Common myeloid progenitor, CD34-positive (primary cell): Measurements from ENCODE around the gene PDE4DIP.
"Not testable (repeated sequence)": the region's sequence is repeated elsewhere in the genome, so short reads cannot be mapped to it uniquely, and the experiment has no call there.

Source experiments
- CTCF ChIA-PET: fragments of 350-600 bp; sonication (Branson Sonifier 250); formaldehyde crosslinking; loops from one replicate; lab custom pipeline; 2021; ENCODE audit warnings: antibody characterized with exemption; lab: Charles Lee
- POLR2A ChIA-PET: fragments of 350-600 bp; sonication (Branson Sonifier 250); formaldehyde crosslinking; loops from one replicate; lab custom pipeline; 2021; ENCODE audit warnings: antibody characterized with exemption; lab: Charles Lee
- DNase-seq, 3 donors: peaks; one replicate each; pipeline versions ENCODE4 v3.0.0 to v3.0.0-alpha.2; 2013
- H3K27ac ChIP-seq, 2 experiments: 1 replicate in 1 of 2; 2 replicates in 1 of 2; pipeline ENCODE4 v1.7.0; 2013; ENCODE audit warnings: inconsistent platforms in 2 of 2, low read length in 2 of 2, mild to moderate bottlenecking in 2 of 2, low read depth in 1 of 2, moderate library complexity in 1 of 2; ENCODE audit not compliant: severe bottlenecking in 2 of 2, insufficient read depth in 1 of 2, poor library complexity in 1 of 2
- H3K27me3 ChIP-seq, 5 experiments: replicated peaks in 2 of 5; 1 replicate in 3 of 5; 2 replicates in 2 of 5; pipeline versions ENCODE4 v1.6.1 to v1.7.0; 2013; ENCODE audit warnings: low read length in 4 of 5, mild to moderate bottlenecking in 2 of 5, moderate library complexity in 2 of 5, inconsistent platforms in 1 of 5; ENCODE audit not compliant: insufficient read depth in 5 of 5, control insufficient read depth in 4 of 5
- H3K36me3 ChIP-seq, 4 experiments: 1 replicate in 2 of 4; 2 replicates in 2 of 4; pipeline versions ENCODE4 v1.6.1 to v1.7.0; 2013; ENCODE audit warnings: low read length in 3 of 4, control low read depth in 1 of 4, mild to moderate bottlenecking in 1 of 4; ENCODE audit not compliant: control insufficient read depth in 4 of 4, insufficient read depth in 4 of 4
- H3K4me1 ChIP-seq, 4 experiments: 1 replicate in 3 of 4; 2 replicates in 1 of 4; pipeline versions ENCODE4 v1.6.1 to v1.7.1; 2013; ENCODE audit warnings: low read length in 3 of 4, mild to moderate bottlenecking in 3 of 4, control low read depth in 1 of 4, inconsistent platforms in 1 of 4, moderate library complexity in 1 of 4; ENCODE audit not compliant: control insufficient read depth in 4 of 4, insufficient read depth in 4 of 4; ENCODE audit errors: control extremely low read depth in 1 of 4
- H3K4me3 ChIP-seq, 7 experiments: 1 replicate in 4 of 7; 2 replicates in 3 of 7; pipeline versions ENCODE4 v1.5.1 to v1.7.0; 2013; ENCODE audit warnings: mild to moderate bottlenecking in 7 of 7, low read length in 6 of 7, moderate library complexity in 6 of 7, inconsistent platforms in 2 of 7, low read depth in 2 of 7, control low read depth in 1 of 7; ENCODE audit not compliant: insufficient read depth in 4 of 7, control insufficient read depth in 1 of 7; ENCODE audit errors: extremely low read depth in 1 of 7
- H3K9me3 ChIP-seq, 5 experiments: 1 replicate in 4 of 5; 2 replicates in 1 of 5; pipeline versions ENCODE4 v1.6.1 to v1.7.1; 2013; ENCODE audit warnings: low read length in 4 of 5, mild to moderate bottlenecking in 2 of 5, inconsistent platforms in 1 of 5, low read depth in 1 of 5, moderate library complexity in 1 of 5; ENCODE audit not compliant: control insufficient read depth in 4 of 5, insufficient read depth in 2 of 5; ENCODE audit errors: control extremely low read depth in 1 of 5
- WGBS: methylation state at CpG from one replicate; pipeline ENCODE4 v1.1.5; 2013; ENCODE audit not compliant: insufficient coverage; 5-methylcytosine and 5-hydroxymethylcytosine counted together

PDE4DIP gene

DNA sequence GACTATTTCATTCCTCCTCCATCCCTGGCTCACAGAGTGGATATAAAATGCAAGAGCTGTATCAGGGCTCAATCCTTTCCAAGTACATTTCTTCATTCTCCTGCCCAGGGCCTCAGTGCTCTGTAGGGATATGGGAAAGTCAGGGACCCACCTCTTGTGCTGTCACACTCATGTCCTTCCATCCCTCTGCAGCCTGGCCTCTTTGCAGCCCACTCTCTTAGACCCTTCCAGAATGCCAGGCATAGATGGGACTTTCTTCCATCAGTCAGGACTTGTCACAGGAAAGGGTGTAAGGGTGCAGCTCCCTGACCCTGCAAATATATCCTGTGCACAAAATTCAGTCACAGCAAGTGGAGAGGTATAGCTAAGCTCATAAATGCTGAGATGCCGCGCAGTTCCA is 172.4 kb downstream of the PDE4DIP start:
- H3K27me3 ChIP-seq, H3K27ac ChIP-seq, H3K9me3 ChIP-seq, H3K4me1 ChIP-seq, H3K36me3 ChIP-seq, POLR2A ChIA-PET, CTCF ChIA-PET, H3K4me3 ChIP-seq, DNase-seq: not testable (repeated sequence)
- no CpG with 5 or more reads among the region's 2 CpGs for WGBS

DNA sequence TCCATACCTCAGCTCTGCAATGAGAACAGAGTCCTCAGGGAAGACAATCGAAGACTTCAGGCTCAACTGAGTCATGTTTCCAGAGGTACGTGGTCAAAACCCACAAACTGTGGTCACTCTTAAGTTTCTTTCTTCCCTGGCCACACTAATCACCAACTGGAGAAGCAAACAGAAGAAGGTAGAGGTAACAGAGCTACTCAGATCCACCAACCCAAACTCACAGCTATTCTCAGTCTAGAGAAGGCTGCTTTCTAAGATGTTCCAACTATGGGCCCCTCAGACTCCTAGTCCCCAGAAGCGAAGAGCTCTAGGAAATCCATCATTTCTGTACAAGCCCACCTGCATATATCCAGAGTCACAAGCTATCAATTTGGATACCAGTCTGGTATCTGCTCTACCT is 174.3 kb downstream of the PDE4DIP start:
- H3K36me3 ChIP-seq, H3K27ac ChIP-seq, H3K4me1 ChIP-seq, H3K4me3 ChIP-seq, CTCF ChIA-PET, H3K27me3 ChIP-seq, DNase-seq, H3K9me3 ChIP-seq, POLR2A ChIA-PET: not testable (repeated sequence)
- no CpG with 5 or more reads among the region's 3 CpGs for WGBS

DNA sequence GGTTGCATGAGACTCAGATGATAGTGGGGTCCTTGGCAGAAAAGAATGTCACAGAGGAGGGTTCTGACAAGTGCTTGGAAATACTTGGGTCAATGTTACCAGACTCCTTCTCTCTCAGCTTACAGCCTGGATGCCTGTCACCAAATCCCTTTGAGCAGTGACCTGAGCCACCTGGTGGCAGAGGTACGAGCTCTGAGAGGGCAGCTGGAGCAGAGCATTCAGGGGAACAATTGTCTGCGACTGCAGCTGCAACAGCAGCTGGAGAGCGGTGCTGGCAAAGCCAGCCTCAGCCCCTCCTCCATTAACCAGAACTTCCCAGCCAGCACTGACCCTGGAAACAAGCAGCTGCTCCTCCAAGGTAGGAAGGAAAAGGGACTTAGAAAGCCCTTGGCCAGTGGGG is 180.1 kb downstream of the PDE4DIP start:
- no CpG with 5 or more reads among the region's 3 CpGs for WGBS
- H3K27me3 ChIP-seq, H3K36me3 ChIP-seq, POLR2A ChIA-PET, H3K9me3 ChIP-seq, H3K4me3 ChIP-seq, H3K4me1 ChIP-seq, H3K27ac ChIP-seq, CTCF ChIA-PET, DNase-seq: not testable (repeated sequence)

DNA sequence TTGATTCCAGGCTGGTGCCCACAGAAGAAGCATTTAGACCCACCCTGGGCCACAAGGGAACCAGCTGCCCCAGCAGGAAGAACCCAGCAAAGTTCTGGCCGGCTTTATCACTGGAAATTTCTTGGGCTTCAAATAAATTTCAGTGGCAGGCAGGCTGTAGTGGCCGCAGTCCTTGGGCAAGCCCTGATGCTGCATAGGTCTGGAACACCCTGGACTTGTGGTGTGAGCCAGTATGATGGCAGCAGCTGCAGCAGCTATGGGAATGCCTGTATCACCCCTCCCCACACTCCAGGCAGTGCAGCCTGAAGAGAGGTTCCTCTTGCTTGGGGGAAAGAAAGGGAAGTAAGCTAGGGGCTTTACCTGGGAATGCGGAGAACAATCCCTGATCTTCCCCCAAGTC is 189.7 kb downstream of the PDE4DIP start:
- H3K4me3 ChIP-seq, H3K4me1 ChIP-seq, CTCF ChIA-PET, H3K36me3 ChIP-seq, H3K9me3 ChIP-seq, DNase-seq, H3K27me3 ChIP-seq, POLR2A ChIA-PET, H3K27ac ChIP-seq: not testable (repeated sequence)
- no CpG with 5 or more reads among the region's 3 CpGs for WGBS

DNA sequence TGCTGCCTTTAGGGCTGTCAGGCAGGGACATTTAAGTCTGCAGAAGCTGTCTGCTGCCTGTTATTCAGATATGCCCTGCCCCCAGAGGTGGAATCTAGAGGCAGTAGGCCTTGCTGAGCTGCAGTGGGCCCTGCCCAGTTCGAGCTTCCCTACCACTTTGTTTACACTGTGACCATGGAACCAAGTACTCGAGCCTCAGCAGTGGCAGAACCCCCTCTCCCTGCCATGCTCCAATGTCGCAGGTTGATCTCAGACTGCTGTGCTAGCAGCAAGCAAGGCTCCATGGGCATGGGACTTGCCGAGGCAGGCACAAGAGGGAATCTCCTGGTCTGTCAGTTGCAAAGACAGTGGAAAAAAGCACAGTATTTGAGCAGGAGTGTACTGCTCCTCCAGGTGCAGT is 198.8 kb downstream of the PDE4DIP start:
- WGBS = no CpG with 5 or more reads among the region's 4 CpGs

DNA sequence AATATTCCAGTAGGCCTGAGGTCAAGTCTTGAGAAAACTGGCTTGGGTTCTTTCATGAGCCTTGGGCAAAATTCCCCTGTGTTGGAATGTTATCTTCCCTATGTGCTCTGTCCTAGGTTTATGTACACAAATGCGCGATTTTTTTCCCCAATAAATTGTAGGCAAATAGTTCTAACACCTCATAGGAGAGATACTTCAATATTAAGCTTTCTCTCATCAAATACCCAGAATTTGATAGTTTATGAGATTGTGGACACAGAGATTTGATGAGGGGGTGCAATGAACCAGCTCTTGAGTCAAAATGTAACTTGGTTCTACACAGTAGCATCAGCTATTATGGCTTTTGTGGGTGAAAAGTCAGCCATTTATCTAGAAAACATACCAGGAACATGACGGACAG is 220.4 kb downstream of the PDE4DIP start:
- POLR2A ChIA-PET, H3K27me3 ChIP-seq, H3K27ac ChIP-seq, H3K36me3 ChIP-seq, H3K9me3 ChIP-seq, H3K4me3 ChIP-seq, CTCF ChIA-PET, DNase-seq, H3K4me1 ChIP-seq: not testable (repeated sequence)
- whole genome bisulfite sequencing = no CpG with 5 or more reads among the region's 3 CpGs

More for the DNA sequence above, 198.8 kb downstream of the PDE4DIP start:
- CTCF ChIA-PET, POLR2A ChIA-PET, H3K4me3 ChIP-seq, H3K27ac ChIP-seq, H3K27me3 ChIP-seq, DNase-seq, H3K9me3 ChIP-seq, H3K36me3 ChIP-seq, H3K4me1 ChIP-seq: not testable (repeated sequence)

DNA sequence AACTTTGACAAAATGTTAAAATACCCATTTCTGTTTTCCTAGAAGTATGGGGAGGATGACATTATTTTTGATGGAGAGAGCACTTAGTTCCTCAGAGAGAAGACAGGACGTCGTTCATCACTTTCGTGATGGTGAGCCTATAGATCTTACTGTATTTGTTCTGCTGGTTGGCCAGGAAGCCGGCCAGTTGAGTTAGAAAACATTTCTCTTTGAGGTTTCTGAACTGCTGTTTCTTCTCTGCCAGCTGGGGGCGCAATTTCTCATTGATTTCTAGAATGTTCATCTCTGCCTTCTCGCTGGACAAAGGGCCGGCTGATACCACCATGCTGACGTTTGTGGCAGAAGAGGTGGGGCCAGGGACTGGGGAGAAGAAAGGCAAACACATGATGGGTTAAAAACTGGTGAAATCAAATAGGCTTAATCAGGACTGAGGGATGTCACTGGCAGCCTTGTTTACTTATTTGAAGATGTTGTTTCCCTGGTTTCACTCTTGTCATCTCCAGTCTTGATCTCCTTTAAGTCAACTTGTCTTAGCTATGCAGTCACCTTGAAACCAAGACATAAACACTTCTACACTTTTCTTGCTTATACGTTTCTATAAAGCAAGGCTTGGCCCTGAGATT is 231.4 kb downstream of the PDE4DIP start:
- H3K4me3 ChIP-seq, H3K4me1 ChIP-seq, H3K27me3 ChIP-seq, DNase-seq, CTCF ChIA-PET, POLR2A ChIA-PET, H3K27ac ChIP-seq, H3K36me3 ChIP-seq, H3K9me3 ChIP-seq: not testable (repeated sequence)
- no CpG with 5 or more reads among the region's 9 CpGs for WGBS
